Gastroesophageal sphincter (tissue), 4 donors: ENCODE measurements around the gene GAPT. TPM values are rescaled to one million over a fixed set of nuclear protein-coding genes. Genes with fewer than 3 reads are reported as not detected.

ENCODE experiments used
- ATAC-seq: fragments of 150-250 bp; one replicate; pipeline ENCODE4 v1.9.1; 2016; ENCODE audit warnings: mild to moderate bottlenecking, moderate library complexity
- H3K27ac ChIP-seq, 4 donors: fragments of 200-600 bp; sonication (generic) in 3 of 4; 1 replicate in 3 of 4; 2 replicates in 1 of 4; pipeline ENCODE4 v1.5.1; 2016 to 2019
- H3K27me3 ChIP-seq: fragments of 200-600 bp; sonication (generic); one replicate; pipeline ENCODE4 v1.5.1; 2019
- H3K36me3 ChIP-seq, 2 donors: fragments of 200-600 bp; sonication (generic); one replicate each; pipeline ENCODE4 v1.5.1; 2019; ENCODE audit warnings: control low read depth in 1 of 2
- H3K4me1 ChIP-seq, 3 donors: fragments of 200-600 bp; sonication (generic); 1 replicate in 2 of 3; 2 replicates in 1 of 3; pipeline ENCODE4 v1.5.1; 2016 to 2019; ENCODE audit warnings: control low read depth in 2 of 3
- H3K4me3 ChIP-seq, 2 donors: fragments of 200-600 bp; sonication (generic); one replicate each; pipeline ENCODE4 v1.5.1; 2019; ENCODE audit warnings: mild to moderate bottlenecking in 1 of 2, moderate library complexity in 1 of 2
- H3K9me3 ChIP-seq, 3 donors: fragments of 200-600 bp; sonication (generic); one replicate each; pipeline ENCODE4 v1.5.1; 2017 to 2019; ENCODE audit warnings: control low read depth in 2 of 3
- CTCF ChIP-seq, 4 experiments: fragments of 200-600 bp in 2 of 4; fragments of 450-650 bp in 2 of 4; sonication (generic) in 1 of 4; IDR thresholded peaks; one replicate each; pipeline ENCODE4 v1.5.1; 2017 to 2019; ENCODE audit warnings: antibody characterized with exemption in 4 of 4, mild to moderate bottlenecking in 2 of 4, moderate library complexity in 2 of 4
- EP300 ChIP-seq: sonication (generic); formaldehyde crosslinking; IDR thresholded peaks from one replicate; pipeline ENCODE4 v1.6.1; 2017; ENCODE audit warnings: antibody characterized with exemption, mild to moderate bottlenecking
- POLR2A ChIP-seq, 2 donors: fragments of 450-650 bp; IDR thresholded peaks; one replicate each; pipeline ENCODE4 v1.6.1; 2017; ENCODE audit warnings: antibody characterized with exemption in 2 of 2, mild to moderate bottlenecking in 2 of 2, moderate library complexity in 1 of 2
- POLR2AphosphoS5 ChIP-seq: sonication (generic); formaldehyde crosslinking; IDR thresholded peaks from one replicate; pipeline ENCODE4 v1.6.1; 2017; ENCODE audit warnings: antibody characterized with exemption
- WGBS, 2 donors: methylation state at CpG; one replicate each; pipeline ENCODE4 v1.1.5; 2018; ENCODE audit warnings: low coverage in 1 of 2; 5-methylcytosine and 5-hydroxymethylcytosine counted together
- total RNA-seq, 4 donors: library from RNA; depleted of rRNA; stranded (reverse); fragments of >200 nt; gene quantifications; one replicate each; pipeline ENCODE4 v1.1.0, GENCODE V29; 2016

GAPT gene
- total RNA-seq, 4 donors from 2014 or later = 0.50 to 2.4 (median 2.2) TPM; not detected in 1

GRCh38 chr5:58499231-58499630 lies 8.0 kb downstream of the GAPT start:
- ATAC-seq = no peak
- TF ChIP-seq POLR2AphosphoS5 = no peak
- no peak for TF ChIP-seq CTCF (IDR thresholded peaks at IDR 0.05)
- TF ChIP-seq POLR2A (IDR thresholded peaks at IDR 0.05) = no peak
- TF ChIP-seq EP300 = no peak
- 81 to 100% methylated on average over 3 of the region's 3 CpGs for WGBS, 2 donors
- Histone ChIP-seq H3K4me1 (no peaks in the 10 kb centered on the region), H3K27ac (no peak overlapping the region), H3K36me3 (no peaks in the 10 kb centered on the region), H3K9me3 (no peaks in the 10 kb centered on the region), H3K27me3 (no peaks in the 10 kb centered on the region), H3K4me3 (no peak overlapping the region)

GRCh38 chr5:58499941-58500340 lies 8.7 kb downstream of the GAPT start:
- no peaks in the 10 kb centered on the region for H3K4me1 ChIP-seq
- H3K9me3 ChIP-seq = no peaks in the 10 kb centered on the region
- H3K27ac ChIP-seq = no peak overlapping the region
- no peak for ATAC-seq
- no peaks in the 10 kb centered on the region for H3K36me3 ChIP-seq
- no peak overlapping the region for H3K4me3 ChIP-seq
- no peak for TF ChIP-seq POLR2A (IDR thresholded peaks at IDR 0.05)
- WGBS, 2 donors = 13 to 17% methylated on average over 2 of the region's 2 CpGs
- no peaks in the 10 kb centered on the region for H3K27me3 ChIP-seq

GRCh38 chr5:58501778-58502417 lies 10.7 kb downstream of the GAPT start:
- H3K27ac ChIP-seq = no peak overlapping the region
- no peaks in the 10 kb centered on the region for H3K4me1 ChIP-seq
- no peaks in the 10 kb centered on the region for H3K27me3 ChIP-seq
- no peaks in the 10 kb centered on the region for H3K36me3 ChIP-seq
- no peak overlapping the region for H3K4me3 ChIP-seq
- WGBS, 2 donors = 63 to 71% methylated on average over 1 to 2 of the region's 2 CpGs
- no peak for TF ChIP-seq EP300
- no peak for TF ChIP-seq POLR2A (IDR thresholded peaks at IDR 0.05)
- no peak for TF ChIP-seq POLR2AphosphoS5
- no peak for TF ChIP-seq CTCF (IDR thresholded peaks at IDR 0.05)
- no peak for ATAC-seq
- H3K9me3 ChIP-seq = no peaks in the 10 kb centered on the region

- H3K36me3 ChIP-seq = no peaks in the 10 kb centered on the region
- no peaks in the 10 kb centered on the region for H3K9me3 ChIP-seq
- no peak for ATAC-seq
- H3K27ac ChIP-seq = no peak overlapping the region
- no peak for TF ChIP-seq POLR2A (IDR thresholded peaks at IDR 0.05)
- TF ChIP-seq EP300 = no peak
- TF ChIP-seq CTCF (IDR thresholded peaks at IDR 0.05) = no peak
- TF ChIP-seq POLR2AphosphoS5 = no peak
- no peaks in the 10 kb centered on the region for H3K4me1 ChIP-seq
- no peak overlapping the region for H3K4me3 ChIP-seq
- H3K27me3 ChIP-seq = no peaks in the 10 kb centered on the region
- WGBS, 2 donors = 58 to 80% methylated on average over 1 to 3 of the region's 3 CpGs
Measured at GRCh38 chr5:58503390-58504046, 12.3 kb downstream of the GAPT start.

GRCh38 chr5:58504766-58505165 lies 13.5 kb downstream of the GAPT start:
- ATAC-seq = no peak
- H3K27me3 ChIP-seq = no peaks in the 10 kb centered on the region
- no peaks in the 10 kb centered on the region for H3K9me3 ChIP-seq
- H3K36me3 ChIP-seq = no peaks in the 10 kb centered on the region
- H3K4me3 ChIP-seq = no peak overlapping the region
- H3K27ac ChIP-seq = no peak overlapping the region
- no peak for TF ChIP-seq EP300
- TF ChIP-seq CTCF (IDR thresholded peaks at IDR 0.05) = no peak
- no peak for TF ChIP-seq POLR2A (IDR thresholded peaks at IDR 0.05)
- no peak for TF ChIP-seq POLR2AphosphoS5
- no peaks in the 10 kb centered on the region for H3K4me1 ChIP-seq
- WGBS, 2 donors = 39 to 81% methylated on average over 2 to 3 of the region's 3 CpGs
